Measurements from ENCODE around the gene HMX1. TPM values are rescaled to one million over a fixed set of nuclear protein-coding genes. Genes with fewer than 3 reads are reported as not detected.

Gene HMX1
- total and polyA plus RNA-seq, 2 donors (not counting 3 experiments of a cell fraction or from before 2014, with no cell fraction given), result not detected

GRCh38 chr4:8817096-8817812 lies 54.4 kb downstream of the HMX1 start:
- Histone ChIP-seq H3K79me2 (ENCODE audit: control insufficient read depth, insufficient read depth, low read length) (no peaks in the 10 kb centered on the region), H3K27me3 (ENCODE audit: control insufficient read depth in 2 of 2, insufficient read depth in 2 of 2, low read length in 2 of 2) (no peaks in the 10 kb centered on the region), H2AFZ (ENCODE audit: low read depth, low read length) (no peak overlapping the region), H3K9me3 (replicated peaks; ENCODE audit: control insufficient read depth, insufficient read depth, low read length) (no peaks in the 10 kb centered on the region), H3K36me3 (ENCODE audit: control insufficient read depth in 2 of 2, extremely low read depth in 1 of 2, insufficient read depth in 2 of 2, low read length in 2 of 2) (no peaks in the 10 kb centered on the region), H3K4me1 (ENCODE audit: control insufficient read depth, extremely low read depth, insufficient read depth, low read length) (no peaks in the 10 kb centered on the region), H3K4me2 (ENCODE audit: insufficient read depth, low read length) (no peak overlapping the region), H3K9ac (replicated peaks; ENCODE audit: extremely low read depth, insufficient read depth, low read length) (no peak overlapping the region), H3K27ac (ENCODE audit: insufficient read depth, low read depth, low read length) (no peak overlapping the region), H3K4me3 (replicated peaks in 1 of 3; ENCODE audit: insufficient read depth in 1 of 3, low read depth in 1 of 3, low read length in 3 of 3) (no peak overlapping the region), H4K20me1 (replicated peaks; ENCODE audit: control insufficient read depth, extremely low read depth, insufficient read depth, low read length) (no peaks in the 10 kb centered on the region), H3K9me1 (replicated peaks; ENCODE audit: control insufficient read depth, extremely low read depth, insufficient read depth, low read length) (no peaks in the 10 kb centered on the region)
- POLR2A ChIA-PET, result interaction anchor here (0.6 kb wide), 1 partner anchor 30 kb away, joined by 6 read pairs; no protein-coding TSS in a partner anchor
- no peak for TF ChIP-seq MYC (IDR thresholded peaks at IDR 0.05; ENCODE audit: low read depth, low read length)
- TF ChIP-seq POLR2AphosphoS5 (IDR thresholded peaks at IDR 0.05; ENCODE audit: insufficient read depth, low read depth, low read length), result no peak
- TF ChIP-seq FOS (IDR thresholded peaks at IDR 0.05; ENCODE audit: borderline replicate concordance, insufficient read depth, low read length), result no peak
- no peak for TF ChIP-seq JUN (IDR thresholded peaks at IDR 0.05; ENCODE audit: borderline replicate concordance, insufficient read depth, insufficient read length, low read depth)
- TF ChIP-seq POLR2A (IDR thresholded peaks at IDR 0.05; ENCODE audit: low read depth, low read length), result no peak
- no peak for TF ChIP-seq GATA2 (IDR thresholded peaks at IDR 0.05; ENCODE audit: insufficient read depth, insufficient read length, low read depth, low read length)
- no peak for TF ChIP-seq EZH2 (IDR thresholded peaks at IDR 0.05; ENCODE audit: borderline replicate concordance, low read depth, low read length, severe bottlenecking)
- TF ChIP-seq, protein P1, sequence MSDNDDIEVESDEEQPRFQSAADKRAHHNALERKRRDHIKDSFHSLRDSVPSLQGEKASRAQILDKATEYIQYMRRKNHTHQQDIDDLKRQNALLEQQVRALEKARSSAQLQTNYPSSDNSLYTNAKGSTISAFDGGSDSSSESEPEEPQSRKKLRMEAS (IDR thresholded peaks at IDR 0.05; ENCODE audit: insufficient read depth, insufficient read length), result no peak
- no peak for TF ChIP-seq CTCF (IDR thresholded peaks at IDR 0.05; ENCODE audit: extremely low read depth in 1 of 2, insufficient read depth in 1 of 2, low read depth in 1 of 2, low read length in 2 of 2)
- dilution Hi-C loops (cut with MboI; ENCODE audit: extremely low pct_ligation_motif_present, low sequenced_read_pairs) (no loop called here), intact Hi-C loops (cut with micrococcal nuclease) (no loop called here)
- FAIRE-seq, result no peak
- no TSS peak for BruUV-seq (replicated peaks)
- DNase-seq (ENCODE audit: low read depth, low spot score), result no peak
- CTCF ChIA-PET, result interaction anchor here (1.0 to 2.0 kb wide), 2 partner anchors 20 to 22 kb away, joined by 4 to 9 read pairs; no protein-coding TSS in a partner anchor
